HG03025 (cell line): ENCODE measurements around the gene TNN.

Experiments
- ATAC-seq: cut with Tn5 transposase; IDR thresholded peaks from one replicate; pipeline ENCODE4 v1.9.1; 2021; ENCODE audit warnings: mild to moderate bottlenecking, moderate library complexity; ENCODE audit not compliant: unreplicated experiment, low FRiP score

The TNN gene

GRCh38 chr1:175168782-175169181 is 101.1 kb downstream of the TNN start:
- no peak for ATAC-seq

DNA sequence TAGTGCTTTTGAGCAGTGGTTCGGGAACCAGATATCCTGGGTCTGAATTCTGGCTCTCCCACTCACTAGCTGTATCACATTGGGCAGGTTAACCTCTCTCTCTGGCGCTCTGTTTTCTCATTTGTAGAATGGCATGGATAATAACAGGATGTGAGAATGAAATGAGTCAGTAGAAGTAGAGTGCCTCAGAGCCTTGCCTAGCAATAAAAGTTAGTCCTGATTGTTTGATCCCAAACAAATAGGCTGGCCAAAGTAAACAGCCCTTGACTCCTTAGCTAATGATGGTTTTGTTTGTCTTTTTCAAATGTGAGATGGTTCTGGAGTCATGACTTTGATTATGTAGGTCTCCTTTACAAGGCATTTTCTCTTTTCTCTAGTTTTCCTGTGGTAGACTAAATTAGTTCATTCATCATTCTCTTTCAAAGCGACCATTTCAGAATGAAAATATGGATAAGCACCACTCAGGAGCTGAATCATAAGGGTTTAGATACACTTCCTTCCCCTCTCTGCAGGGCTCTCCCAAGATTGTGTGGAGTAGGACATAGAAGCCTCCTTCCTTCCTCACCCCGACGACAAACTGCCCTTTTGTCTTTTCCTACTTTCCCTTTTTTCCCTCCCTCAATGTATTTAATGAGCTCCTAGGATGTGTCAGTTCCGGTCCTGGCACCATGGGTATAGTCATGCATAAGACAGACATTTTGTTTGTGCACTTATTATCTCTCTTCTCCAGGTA is 101.8 kb downstream of the TNN start:
- ATAC-seq: no peak

- ATAC-seq: no peak
These were observed 103.6 kb downstream of the TNN start for GRCh38 chr1:175171036-175171913.

- no peak for ATAC-seq
These were observed 104.9 kb downstream of the TNN start for GRCh38 chr1:175172503-175172902.

- ATAC-seq: no peak
These were observed 105.9 kb downstream of the TNN start for GRCh38 chr1:175173531-175173930.

DNA sequence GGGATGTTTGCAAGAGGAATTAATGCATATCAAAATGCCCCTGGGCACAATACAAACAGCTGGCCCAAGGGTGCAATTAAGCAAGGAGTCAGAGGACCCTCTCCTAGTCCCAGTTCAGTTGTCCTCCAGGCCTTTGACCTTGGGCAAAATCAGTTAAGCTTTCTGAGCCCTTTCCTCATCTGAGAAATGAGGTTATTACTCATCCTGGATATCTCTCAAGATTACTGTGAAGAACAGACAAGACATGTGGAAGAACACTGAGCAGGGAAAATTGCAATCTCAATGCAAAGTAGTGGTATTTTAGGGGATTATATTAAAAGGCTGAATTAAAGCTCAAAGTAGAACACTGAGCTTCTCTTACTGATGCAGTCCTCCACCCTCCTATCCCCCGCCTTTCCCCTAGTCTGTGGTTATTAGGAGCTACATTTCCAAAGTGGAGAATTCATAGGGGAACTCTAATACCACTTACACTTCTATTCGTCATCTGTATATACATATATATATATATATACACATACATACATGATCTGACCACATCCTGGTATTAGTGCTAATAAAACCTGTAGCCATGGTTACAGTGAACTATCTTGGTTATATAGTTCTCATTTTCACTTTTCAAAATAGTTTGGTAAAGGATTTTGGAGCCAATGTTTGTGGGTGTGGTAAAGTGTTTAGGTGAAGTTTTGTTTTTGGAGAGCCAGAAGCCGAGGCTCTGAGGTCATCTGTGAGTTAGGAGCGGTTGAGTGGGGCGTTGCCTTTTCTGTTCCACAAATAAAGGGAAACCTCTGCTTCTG is 106.9 kb downstream of the TNN start:
- peak; percentile 52 for ATAC-seq

- ATAC-seq: no peak
These were observed 108.6 kb downstream of the TNN start for GRCh38 chr1:175176246-175176645.

GRCh38 chr1:175178056-175178455 is 110.4 kb downstream of the TNN start:
- no peak for ATAC-seq

DNA sequence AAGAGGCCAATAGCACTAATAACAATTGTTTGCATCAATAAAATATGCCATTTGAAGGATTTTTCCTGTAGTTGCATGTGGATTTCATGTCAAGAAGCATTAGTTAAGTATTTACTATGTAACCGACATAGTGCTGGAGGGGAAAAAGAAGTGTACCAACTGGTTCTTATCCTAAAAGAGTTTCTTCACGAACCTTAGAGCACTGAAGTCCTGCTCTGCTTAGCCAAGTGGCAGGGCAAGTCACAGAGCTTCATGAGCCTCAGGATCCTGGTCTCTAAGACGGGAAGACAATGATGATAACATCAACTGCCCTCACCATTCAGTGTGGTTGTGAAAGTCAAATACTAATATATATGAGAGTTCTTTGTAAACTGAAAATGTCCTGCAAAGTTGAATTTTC is 110.8 kb downstream of the TNN start:
- no peak for ATAC-seq

DNA sequence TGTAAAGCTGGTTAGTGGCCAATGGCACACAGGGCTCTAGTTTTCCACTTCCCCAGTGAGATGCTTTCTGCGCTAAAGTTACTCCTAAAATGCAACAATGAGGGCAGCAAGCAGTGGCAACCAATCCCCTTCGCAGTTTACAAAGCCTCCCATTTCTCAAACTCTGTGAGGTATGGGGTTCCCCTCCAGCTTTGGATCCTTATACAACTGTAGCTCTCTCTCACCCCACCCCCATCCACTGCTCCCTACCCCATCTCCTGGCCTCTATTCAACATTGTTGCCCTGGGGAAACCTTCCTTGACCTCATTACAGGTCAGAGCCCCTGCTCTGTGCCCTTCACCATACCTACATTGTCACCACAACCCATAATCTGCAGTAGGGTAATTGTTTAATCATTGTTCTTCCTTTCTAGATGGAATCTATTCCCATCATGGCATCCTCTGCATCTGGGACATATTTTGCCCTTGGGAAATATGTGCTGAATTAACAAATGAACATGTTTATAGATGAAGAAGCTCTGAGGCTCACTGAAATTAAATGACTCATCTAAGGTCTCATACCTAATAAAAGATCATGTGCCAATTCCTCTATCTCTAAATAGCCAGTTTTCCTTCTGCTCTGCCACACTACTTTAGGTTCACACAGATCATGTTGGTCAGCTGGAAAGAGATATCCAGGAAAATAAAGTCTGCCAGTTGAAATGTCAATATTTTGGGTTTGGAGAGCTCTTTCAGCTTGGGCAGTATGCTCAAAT is 112.4 kb downstream of the TNN start:
- ATAC-seq: no peak

- no peak for ATAC-seq
These were observed 114.6 kb downstream of the TNN start for GRCh38 chr1:175182201-175182746.

DNA sequence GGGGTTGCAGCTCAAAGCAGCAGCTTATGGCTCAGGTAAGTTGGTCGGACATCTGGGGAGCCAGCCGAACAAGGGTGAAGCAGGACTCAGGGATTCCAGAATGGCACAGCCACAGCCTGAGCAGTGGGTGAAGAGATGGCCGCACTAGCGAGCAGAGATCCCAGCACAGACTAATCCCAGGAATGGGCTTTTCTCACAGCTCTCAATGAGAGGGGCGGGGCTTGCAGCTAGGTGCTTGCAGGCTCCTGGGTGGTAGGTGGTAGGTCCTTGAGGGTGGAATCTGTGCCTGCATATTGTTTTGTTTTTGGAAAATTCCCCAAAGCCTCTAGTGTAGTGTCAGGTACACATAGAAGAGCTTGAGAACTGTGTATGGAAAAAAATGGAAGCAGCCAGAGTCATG is 116.0 kb downstream of the TNN start:
- ATAC-seq: no peak

DNA sequence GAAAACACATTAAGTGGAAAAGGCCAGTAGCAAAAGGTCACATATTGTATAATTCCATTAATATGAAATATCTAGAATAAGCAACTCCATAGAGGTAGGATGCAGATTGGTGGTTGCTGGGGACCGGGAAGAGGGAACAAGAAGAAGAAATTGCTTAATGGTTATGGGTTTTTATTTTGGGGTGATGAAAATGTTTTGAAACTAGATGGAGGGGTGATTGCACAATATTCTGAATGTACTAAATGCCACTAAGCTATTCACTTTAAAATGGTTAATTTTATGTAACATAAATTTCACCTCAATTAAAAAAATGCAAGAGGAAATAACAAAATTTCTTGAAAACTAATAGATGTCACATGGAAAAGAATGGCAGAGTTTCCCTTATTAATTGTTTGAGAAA is 118.3 kb downstream of the TNN start:
- no peak for ATAC-seq

GRCh38 chr1:175186433-175187160 is 119.0 kb downstream of the TNN start:
- no peak for ATAC-seq

GRCh38 chr1:175188936-175189335 is 121.3 kb downstream of the TNN start:
- peak; percentile 48 for ATAC-seq

- no peak for ATAC-seq
These were observed 124.0 kb downstream of the TNN start for GRCh38 chr1:175191659-175192058.

DNA sequence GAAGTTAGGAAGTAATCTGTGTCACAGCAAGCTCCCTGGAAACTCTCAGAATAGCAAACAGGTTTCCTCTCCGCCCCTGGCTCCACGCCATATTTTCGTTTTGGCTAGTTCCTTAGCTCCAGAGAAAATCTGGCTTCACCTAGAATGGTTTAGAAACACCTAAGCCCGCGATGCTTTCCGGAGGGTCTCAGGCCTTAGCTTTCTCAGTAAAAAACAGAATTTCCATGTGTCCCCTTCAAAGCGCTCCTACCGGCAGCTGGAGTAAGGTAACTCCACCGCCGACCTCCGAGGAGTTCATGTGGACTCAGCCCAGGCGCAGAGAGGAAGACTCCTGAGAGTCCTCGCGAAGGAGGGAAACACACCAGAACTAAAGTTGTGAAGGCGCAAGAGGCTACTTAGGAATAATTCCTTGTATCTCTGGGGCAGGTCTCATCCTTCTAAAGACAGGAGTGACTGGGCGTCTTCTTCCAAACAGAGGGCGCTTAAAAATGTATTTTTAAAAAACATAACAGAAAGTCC is 124.5 kb downstream of the TNN start:
- no peak for ATAC-seq

GRCh38 chr1:175192630-175193526 is 125.2 kb downstream of the TNN start, which contains the start of gene KIAA0040:
Gene KIAA0040, minus strand, starts transcription at chr1:175192776. Its CDS starts 31,763 bp downstream, at chr1:175161013.
- peak; percentile 36 for ATAC-seq
